HepG2 (cell line): Measurements from ENCODE around the gene KRABD2.

Source experiments
- ASH2L ChIP-seq: fragments of 300-600, 200-600 bp; sonication (generic); IDR thresholded peaks from 2 replicates; pipeline ENCODE4 v1.7.0; 2017; ENCODE audit warnings: low read depth, mild to moderate bottlenecking, moderate library complexity, mixed read lengths, low read length; ENCODE audit not compliant: insufficient read length
- FOXA1 ChIP-seq, 2 experiments: fragments of 450-650 bp in 1 of 2; sonication (generic) in 1 of 2; formaldehyde crosslinking in 1 of 2; IDR thresholded peaks; 2 replicates each; pipeline versions ENCODE4 v1.4.0 to v1.6.1; 2016 to 2020; ENCODE audit warnings: missing genetic modification reagents in 1 of 2
- FOXK2 ChIP-seq: fragments of 450-650 bp; IDR thresholded peaks from 2 replicates; pipeline ENCODE4 v1.6.1; 2016
- HDAC6 ChIP-seq: fragments of 200-600 bp; sonication (generic); IDR thresholded peaks from 2 replicates; pipeline ENCODE4 v1.7.0; 2017; ENCODE audit warnings: mild to moderate bottlenecking, antibody characterized with exemption, low read length, low read depth
- HNF4G ChIP-seq, 2 experiments: sonication (generic) in 1 of 2; formaldehyde crosslinking in 1 of 2; IDR thresholded peaks; 2 replicates each; pipeline versions ENCODE4 v1.4.0 to v1.6.1; 2011 to 2020; ENCODE audit warnings: borderline replicate concordance in 2 of 2, low read depth in 2 of 2, mild to moderate bottlenecking in 2 of 2, low read length in 1 of 2, missing genetic modification reagents in 1 of 2, moderate library complexity in 1 of 2
- HNRNPL ChIP-seq: fragments of 200-400 bp; formaldehyde crosslinking; IDR thresholded peaks from 2 replicates; pipeline ENCODE4 v1.6.1; 2017; ENCODE audit warnings: mild to moderate bottlenecking, low read depth, low read length
- MATR3 ChIP-seq: sonication (generic); formaldehyde crosslinking; IDR thresholded peaks from 2 replicates; pipeline ENCODE4 v1.4.0; 2020; ENCODE audit warnings: missing genetic modification reagents
- SALL2 ChIP-seq: sonication (generic); formaldehyde crosslinking; IDR thresholded peaks from 2 replicates; pipeline ENCODE4 v1.8.1; 2023; ENCODE audit warnings: mild to moderate bottlenecking, missing genetic modification reagents, inconsistent platforms
- SIX1 ChIP-seq: sonication (generic); formaldehyde crosslinking; IDR thresholded peaks from 2 replicates; pipeline ENCODE4 v1.4.0; 2020; ENCODE audit warnings: missing genetic modification reagents, borderline replicate concordance
- TFAP4 ChIP-seq: sonication (generic); IDR thresholded peaks from 2 replicates; pipeline ENCODE4 v1.6.1; 2016; ENCODE audit warnings: low read depth, borderline replicate concordance
- ZBTB3 ChIP-seq: sonication (generic); formaldehyde crosslinking; IDR thresholded peaks from 2 replicates; pipeline ENCODE4 v1.4.0; 2020; ENCODE audit warnings: low read depth, mild to moderate bottlenecking, moderate library complexity, missing genetic modification reagents, borderline replicate concordance
- ZBTB43 ChIP-seq: sonication (generic); formaldehyde crosslinking; conservative IDR thresholded peaks from 2 replicates; pipeline ENCODE4 v1.4.0; 2020; ENCODE audit warnings: missing genetic modification reagents
- ZBTB44 ChIP-seq: sonication (generic); formaldehyde crosslinking; IDR thresholded peaks from 2 replicates; pipeline ENCODE4 v1.4.0; 2020; ENCODE audit warnings: missing genetic modification reagents
- ZFY ChIP-seq: sonication (generic); formaldehyde crosslinking; IDR thresholded peaks from 2 replicates; pipeline ENCODE4 v1.4.0; 2020; ENCODE audit warnings: missing genetic modification reagents
- ZHX2 ChIP-seq, 2 experiments: sonication (generic) in 1 of 2; formaldehyde crosslinking in 1 of 2; IDR thresholded peaks; 2 replicates each; pipeline versions ENCODE4 v1.6.1 to v1.9.0; 2014 to 2022; ENCODE audit warnings: antibody characterized with exemption in 1 of 2, borderline replicate concordance in 1 of 2, inconsistent platforms in 1 of 2, low read depth in 1 of 2, missing genetic modification reagents in 1 of 2
- ZNF468 ChIP-seq: sonication (generic); formaldehyde crosslinking; IDR thresholded peaks from 2 replicates; pipeline ENCODE4 v1.8.0; 2022; ENCODE audit warnings: mild to moderate bottlenecking, moderate library complexity, missing genetic modification reagents
- ZNF883 ChIP-seq: sonication (generic); formaldehyde crosslinking; IDR thresholded peaks from 2 replicates; pipeline ENCODE4 v1.5.1; 2020; ENCODE audit warnings: mild to moderate bottlenecking, missing genetic modification reagents; ENCODE audit errors: not compliant biosample characterization
- ZSCAN31 ChIP-seq: sonication (generic); formaldehyde crosslinking; IDR thresholded peaks from 2 replicates; pipeline ENCODE4 v1.5.0; 2020; ENCODE audit warnings: low read depth, mild to moderate bottlenecking, missing genetic modification reagents

KRABD2 gene

DNA sequence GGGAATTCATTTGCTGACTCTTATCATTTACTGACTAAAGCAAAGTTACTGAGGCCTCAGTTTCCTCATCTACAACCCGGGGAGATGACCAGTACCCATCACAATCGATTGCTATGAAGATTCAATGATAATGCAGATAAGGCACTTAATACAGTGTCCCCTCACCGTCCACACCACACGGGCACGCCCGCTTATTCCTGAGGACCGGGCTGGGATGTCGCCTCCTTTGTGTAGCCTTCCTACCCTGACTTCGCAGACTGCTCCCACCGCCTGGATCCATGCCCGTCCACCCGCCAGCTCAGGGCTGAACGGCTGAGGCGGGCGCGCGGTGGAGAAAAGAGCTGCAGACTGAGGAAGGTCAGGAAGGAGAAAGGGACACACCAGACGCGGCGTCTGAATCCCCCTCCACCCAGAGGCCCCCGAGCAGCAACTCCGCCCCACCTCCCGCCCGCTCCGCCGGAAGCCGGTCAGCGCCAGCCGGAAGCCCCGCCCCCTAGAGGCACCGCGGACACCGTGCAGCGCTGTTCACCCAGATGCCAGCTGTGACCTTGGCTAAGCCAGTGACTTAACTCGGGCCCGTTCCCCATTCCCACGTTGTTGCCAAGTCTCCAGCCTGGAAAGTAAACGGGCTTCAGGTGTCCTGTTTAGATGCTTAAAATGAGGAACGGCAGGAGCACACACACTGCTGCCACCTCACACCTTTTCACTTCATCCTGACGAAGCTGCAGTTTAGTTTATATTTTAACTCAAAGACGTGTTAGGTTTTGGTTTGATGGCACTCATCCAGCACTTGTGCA lies at the start of gene KRABD2 (continued):
- TF ChIP-seq FOXK2 (peak; percentile 45; the same call in 1 of the 2 replicates), ZBTB44 (CRISPR knock-in tag) (no peak; the same call in 1 of the 2 replicates), ZSCAN31 (peak; percentile 67; the same call in 1 of the 2 replicates), MATR3 (no peak), ZNF883 (CRISPR knock-in tag) (peak; percentile 93), SALL2 (CRISPR knock-in tag) (peak; percentile 97), SIX1 (no peak), TFAP4 (peak; percentile 93), ZHX2 (IDR thresholded peaks at IDR 0.05; ENCODE audit: low read depth) (no peak; the same call in 1 of the 2 replicates), ZHX2 (CRISPR knock-in tag; IDR thresholded peaks at IDR 0.05; ENCODE audit: borderline replicate concordance) (0 out of 2 replicates have a peak, but pooled peaks have one; percentile 28), FOXA1 (IDR thresholded peaks at IDR 0.05) (no peak), FOXA1 (CRISPR knock-in tag; IDR thresholded peaks at IDR 0.05) (peak; percentile 42; the same call in 1 of the 2 replicates), ASH2L (peak; percentile 79), HNF4G (IDR thresholded peaks at IDR 0.05; ENCODE audit: borderline replicate concordance, low read depth, low read length) (no peak), HNF4G (CRISPR knock-in tag; IDR thresholded peaks at IDR 0.05; ENCODE audit: borderline replicate concordance, low read depth) (no peak), HNRNPL (peak; percentile 78), HDAC6 (no peak), ZBTB43 (no peak), ZNF468 (no peak), ZFY (0 out of 2 replicates have a peak, but pooled peaks have one; percentile 34), ZBTB3 (CRISPR knock-in tag) (no peak)
